Calu3 (cell line): ENCODE measurements around the gene RPN1. TPM values are rescaled to one million over a fixed set of nuclear protein-coding genes. Genes with fewer than 3 reads are reported as not detected.
A peak's percentile ranks its signal among the peaks of the same experiment; 100 is the strongest.

Source experiments
- BruUV-seq: library from RNA; stranded (reverse); fragments of 400-500 nt; replicated peaks from 2 replicates; lab custom pipeline; 2021; lab: Mats Ljungman, UMichigan
- CTCF ChIA-PET: fragments of 300-600 bp; sonication (Branson Sonifier 250); formaldehyde crosslinking; loops from one replicate; lab custom pipeline; 2022; ENCODE audit warnings: antibody characterized with exemption; lab: Charles Lee
- DNase-seq: peaks from one replicate; pipeline ENCODE4 v3.0.0; 2022
- H3K27ac Mint-ChIP-seq: one replicate; pipeline ENCODE4 v1.8.0; 2022; ENCODE audit warnings: mixed read lengths; ENCODE audit not compliant: unreplicated experiment
- H3K27me3 Mint-ChIP-seq: one replicate; pipeline ENCODE4 v1.8.0; 2022; ENCODE audit warnings: mixed read lengths; ENCODE audit not compliant: unreplicated experiment
- H3K36me3 Mint-ChIP-seq: one replicate; pipeline ENCODE4 v1.8.0; 2022; ENCODE audit warnings: mild to moderate bottlenecking, moderate library complexity, mixed read lengths; ENCODE audit not compliant: insufficient read depth, unreplicated experiment
- H3K4me1 Mint-ChIP-seq: one replicate; pipeline ENCODE4 v1.8.0; 2022; ENCODE audit warnings: mild to moderate bottlenecking, low read depth, mixed read lengths; ENCODE audit not compliant: unreplicated experiment
- H3K4me3 Mint-ChIP-seq: one replicate; pipeline ENCODE4 v1.8.0; 2022; ENCODE audit warnings: mild to moderate bottlenecking, low read depth, moderate library complexity, mixed read lengths; ENCODE audit not compliant: unreplicated experiment
- H3K9me3 Mint-ChIP-seq: one replicate; pipeline ENCODE4 v1.8.0; 2022; ENCODE audit warnings: low read depth, mixed read lengths; ENCODE audit not compliant: unreplicated experiment
- intact Hi-C: fragments of 100-400 bp; cut with micrococcal nuclease; formaldehyde crosslinking; loops from one replicate; pipeline ENCODE4 v1.10.0; 2022; ENCODE audit not compliant: unreplicated experiment
- total RNA-seq: library from RNA; stranded (reverse); gene quantifications from 2 replicates; pipeline ENCODE4 v1.2.3, GENCODE V29; 2022
- TF ChIP-seq, protein P1 (sequence below): fragments of 200-600 bp; IDR thresholded peaks from one replicate; pipeline ENCODE4 v1.8.0; 2022; ENCODE audit warnings: antibody characterized with exemption; ENCODE audit not compliant: unreplicated experiment

The RPN1 gene
- total RNA-seq, 1 experiment from 2014 or later, result 474 TPM

GRCh38 chr3:128632301-128632700 lies 18.3 kb downstream of the RPN1 start:
- Mint-ChIP-seq H3K9me3 (no peaks in the 10 kb centered on the region), H3K4me3 (no peak overlapping the region), H3K27ac (no peak overlapping the region), H3K4me1 (no peaks in the 10 kb centered on the region), H3K27me3 (no peaks in the 10 kb centered on the region), H3K36me3 (peaks cover 82% of the 10 kb centered on the region)
- CTCF ChIA-PET, result interaction anchor here (1.1 kb wide), 1 partner anchor 9 kb away, joined by 3 read pairs; no protein-coding TSS in a partner anchor
- intact Hi-C loops, result no loop called here
- no peak for DNase-seq
- TF ChIP-seq, protein P1, sequence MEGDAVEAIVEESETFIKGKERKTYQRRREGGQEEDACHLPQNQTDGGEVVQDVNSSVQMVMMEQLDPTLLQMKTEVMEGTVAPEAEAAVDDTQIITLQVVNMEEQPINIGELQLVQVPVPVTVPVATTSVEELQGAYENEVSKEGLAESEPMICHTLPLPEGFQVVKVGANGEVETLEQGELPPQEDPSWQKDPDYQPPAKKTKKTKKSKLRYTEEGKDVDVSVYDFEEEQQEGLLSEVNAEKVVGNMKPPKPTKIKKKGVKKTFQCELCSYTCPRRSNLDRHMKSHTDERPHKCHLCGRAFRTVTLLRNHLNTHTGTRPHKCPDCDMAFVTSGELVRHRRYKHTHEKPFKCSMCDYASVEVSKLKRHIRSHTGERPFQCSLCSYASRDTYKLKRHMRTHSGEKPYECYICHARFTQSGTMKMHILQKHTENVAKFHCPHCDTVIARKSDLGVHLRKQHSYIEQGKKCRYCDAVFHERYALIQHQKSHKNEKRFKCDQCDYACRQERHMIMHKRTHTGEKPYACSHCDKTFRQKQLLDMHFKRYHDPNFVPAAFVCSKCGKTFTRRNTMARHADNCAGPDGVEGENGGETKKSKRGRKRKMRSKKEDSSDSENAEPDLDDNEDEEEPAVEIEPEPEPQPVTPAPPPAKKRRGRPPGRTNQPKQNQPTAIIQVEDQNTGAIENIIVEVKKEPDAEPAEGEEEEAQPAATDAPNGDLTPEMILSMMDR, result no peak
- no TSS peak for BruUV-seq

- no peak for DNase-seq
- TF ChIP-seq, protein P1, result no peak
- Mint-ChIP-seq H3K36me3 (peaks cover 98% of the 10 kb centered on the region), H3K27me3 (no peaks in the 10 kb centered on the region), H3K27ac (no peak overlapping the region), H3K4me1 (no peaks in the 10 kb centered on the region), H3K4me3 (no peak overlapping the region), H3K9me3 (no peaks in the 10 kb centered on the region)
- CTCF ChIA-PET, result interaction anchor here (0.6 kb wide), 1 partner anchor 21 kb away, joined by 5 read pairs; no protein-coding TSS in a partner anchor
- intact Hi-C loops, result no loop called here
- BruUV-seq, result no TSS peak
Observed at GRCh38 chr3:128629936-128630335, 20.7 kb downstream of the RPN1 start.

GRCh38 chr3:128625409-128625945 lies 25.1 kb downstream of the RPN1 start:
- no TSS peak for BruUV-seq
- H3K4me1 Mint-ChIP-seq, result no peaks in the 10 kb centered on the region
- TF ChIP-seq, protein P1, result no peak
- DNase-seq, result no peak
- H3K36me3 Mint-ChIP-seq, result peaks cover 99% of the 10 kb centered on the region
- H3K4me3 Mint-ChIP-seq, result no peak overlapping the region
- H3K9me3 Mint-ChIP-seq, result no peaks in the 10 kb centered on the region
- no peak overlapping the region for H3K27ac Mint-ChIP-seq
- H3K27me3 Mint-ChIP-seq, result no peaks in the 10 kb centered on the region
- CTCF ChIA-PET, result no interaction called here
- intact Hi-C loops, result no loop called here

DNA sequence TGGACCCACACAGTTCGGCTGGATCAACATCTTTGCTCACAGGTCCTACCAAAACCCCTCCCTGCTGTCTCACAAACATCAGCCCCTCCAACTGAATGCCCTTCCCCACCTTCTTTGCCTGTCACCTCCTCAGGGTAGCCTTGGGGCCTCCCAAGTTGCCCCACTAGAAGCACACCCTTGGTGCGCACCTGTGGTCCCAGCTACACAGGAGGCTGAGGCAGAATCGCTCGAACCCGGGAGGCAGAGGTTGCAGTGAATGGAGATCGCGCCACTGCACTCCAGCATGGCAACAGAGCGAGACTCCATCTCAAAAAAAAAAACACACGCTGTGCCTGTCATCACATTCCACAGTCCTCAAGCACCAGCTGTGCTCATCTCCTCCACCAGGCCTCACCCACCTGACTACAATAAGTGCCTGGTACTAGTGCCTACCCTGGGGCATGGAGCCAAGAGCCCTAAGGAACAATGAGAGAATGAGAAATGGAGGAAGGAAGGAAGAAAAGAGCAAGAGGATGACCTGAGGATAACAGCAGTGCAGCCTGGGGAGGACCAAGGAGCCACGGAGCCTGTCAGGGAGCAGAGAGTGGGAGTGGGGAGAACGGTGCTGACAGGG lies 26.0 kb downstream of the RPN1 start:
- no TSS peak for BruUV-seq
- Mint-ChIP-seq H3K27ac (peak overlapping the region; percentile 46), H3K27me3 (no peaks in the 10 kb centered on the region), H3K4me3 (no peak overlapping the region), H3K4me1 (peaks cover 4% of the 10 kb centered on the region), H3K9me3 (no peaks in the 10 kb centered on the region), H3K36me3 (peaks cover 99% of the 10 kb centered on the region)
- TF ChIP-seq, protein P1, result no peak
- CTCF ChIA-PET, result interaction anchor here (0.7 kb wide), 1 partner anchor 156 kb away, joined by 3 read pairs; no protein-coding TSS in a partner anchor
- no peak for DNase-seq
- intact Hi-C loops, result no loop called here
